Gastroesophageal sphincter (tissue), 3 donors: ENCODE measurements around the gene ZNF783.

Experiments
- CTCF ChIP-seq, 4 experiments: fragments of 200-600 bp in 2 of 4; fragments of 450-650 bp in 2 of 4; sonication (generic) in 1 of 4; IDR thresholded peaks; one replicate each; pipeline ENCODE4 v1.5.1; 2017 to 2019; ENCODE audit warnings: antibody characterized with exemption in 4 of 4, mild to moderate bottlenecking in 2 of 4, moderate library complexity in 2 of 4
- EP300 ChIP-seq: sonication (generic); formaldehyde crosslinking; IDR thresholded peaks from one replicate; pipeline ENCODE4 v1.6.1; 2017; ENCODE audit warnings: antibody characterized with exemption, mild to moderate bottlenecking
- POLR2A ChIP-seq, 2 donors: fragments of 450-650 bp; IDR thresholded peaks; one replicate each; pipeline ENCODE4 v1.6.1; 2017; ENCODE audit warnings: antibody characterized with exemption in 2 of 2, mild to moderate bottlenecking in 2 of 2, moderate library complexity in 1 of 2

- no peak for TF ChIP-seq EP300
- no peak for TF ChIP-seq CTCF (IDR thresholded peaks at IDR 0.05)
- no peak for TF ChIP-seq POLR2A (IDR thresholded peaks at IDR 0.05)
Observed at GRCh38 chr7:149325248-149325647, 63.3 kb downstream of the ZNF783 start.
